Sigmoid colon (tissue), 7 donors: ENCODE results near the gene ATXN1. TPM values are rescaled to one million over a fixed set of nuclear protein-coding genes. Genes with fewer than 3 reads are reported as not detected.

ENCODE experiments used
- DNase-seq: peaks from one replicate; pipeline ENCODE4 v3.0.0-alpha.2; 2019
- H3K27ac ChIP-seq, 4 donors: fragments of 200-600 bp; sonication (generic); one replicate each; pipeline ENCODE4 v1.5.1; 2016 to 2019; ENCODE audit warnings: mild to moderate bottlenecking in 1 of 4
- H3K27me3 ChIP-seq, 3 donors: fragments of 200-600 bp; sonication (generic); one replicate each; pipeline ENCODE4 v1.5.1; 2019; ENCODE audit warnings: mild to moderate bottlenecking in 1 of 3
- H3K36me3 ChIP-seq, 4 donors: fragments of 200-600 bp; sonication (generic); one replicate each; pipeline ENCODE4 v1.5.1; 2016 to 2019
- H3K4me1 ChIP-seq, 4 donors: fragments of 200-600 bp; sonication (generic); one replicate each; pipeline ENCODE4 v1.5.1; 2017 to 2019
- H3K4me3 ChIP-seq, 4 donors: fragments of 200-600 bp; sonication (generic); one replicate each; pipeline ENCODE4 v1.5.1; 2017 to 2019; ENCODE audit warnings: mild to moderate bottlenecking in 2 of 4, moderate library complexity in 1 of 4
- H3K9me3 ChIP-seq, 4 donors: fragments of 200-600 bp in 3 of 4; sonication (generic) in 3 of 4; one replicate each; pipeline versions ENCODE4 v1.5.1 to v1.6.1; 2013 to 2019
- EP300 ChIP-seq, 4 donors: sonication (generic); formaldehyde crosslinking; IDR thresholded peaks; one replicate each; pipeline ENCODE4 v1.6.1; 2017; ENCODE audit warnings: antibody characterized with exemption in 4 of 4
- POLR2A ChIP-seq, 2 donors: fragments of 450-650 bp; IDR thresholded peaks; one replicate each; pipeline ENCODE4 v1.6.1; 2016; ENCODE audit warnings: antibody characterized with exemption in 2 of 2, mild to moderate bottlenecking in 2 of 2, moderate library complexity in 2 of 2
- POLR2AphosphoS5 ChIP-seq, 4 donors: sonication (generic); formaldehyde crosslinking; IDR thresholded peaks; one replicate each; pipeline ENCODE4 v1.6.1; 2017; ENCODE audit warnings: antibody characterized with exemption in 4 of 4
- WGBS, 2 donors: extraction: QIAGEN DNeasy Blood & Tissue Kit; methylation state at CpG; one replicate each; pipeline ENCODE4 v1.1.7; 2013; 5-methylcytosine and 5-hydroxymethylcytosine counted together
- intact Hi-C: fragments of 100-400 bp; cut with DNase I; formaldehyde crosslinking; loops from one replicate; pipeline ENCODE4 v1.15.1; 2023
- polyA plus RNA-seq, 3 donors: library from polyadenylated mRNA; stranded (reverse); fragments of 200-250 nt; gene quantifications; one replicate each; pipeline ENCODE4 v1.2.3, GENCODE V29; 2013
- total RNA-seq, 4 donors: library from RNA; depleted of rRNA; stranded (reverse); fragments of >200 nt; gene quantifications; one replicate each; pipeline ENCODE4 v1.1.0, GENCODE V29; 2016
- TF ChIP-seq, protein P1 (sequence below), 4 experiments: fragments of 450-650 bp in 3 of 4; fragments of 200-600 bp in 1 of 4; IDR thresholded peaks; one replicate each; pipeline ENCODE4 v1.5.1; 2016 to 2019; ENCODE audit warnings: antibody characterized with exemption in 4 of 4, mild to moderate bottlenecking in 3 of 4, moderate library complexity in 2 of 4
- donor health status: healthy with polysubstance abuse.
- donor health status: Bipolar disorder and iron deficiency.
- donor health status: healthy.

ATXN1 gene
- total and polyA plus RNA-seq, 7 donors = 4.8 to 95.3 (median 37.7) TPM

DNA sequence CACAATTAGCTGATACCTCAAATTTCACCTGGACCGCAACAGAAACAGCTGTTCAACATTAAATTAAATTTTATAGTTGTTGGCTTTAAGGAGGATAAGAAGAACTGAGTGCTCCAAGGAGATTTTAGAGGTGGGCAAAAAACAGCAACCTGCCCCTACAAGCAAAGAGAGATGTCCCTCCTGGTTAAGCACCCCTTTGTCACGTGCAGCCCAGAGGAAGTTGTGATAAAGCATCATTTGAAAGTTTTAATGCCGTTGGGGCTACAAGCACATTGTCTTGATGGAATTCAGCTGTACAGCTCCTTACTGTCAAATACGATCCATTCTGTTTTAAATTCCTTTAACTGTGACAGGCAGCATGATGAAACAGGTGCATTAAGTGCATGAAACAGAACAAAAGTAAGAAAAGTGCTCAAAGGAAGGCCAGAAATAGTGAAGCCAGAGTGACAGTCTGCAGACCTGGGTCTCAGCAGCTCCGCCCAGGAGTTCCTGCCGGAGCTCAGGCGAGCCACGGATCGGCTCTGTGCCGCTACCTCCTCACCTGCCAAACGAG, 327.8 kb downstream of the ATXN1 start:
- Histone ChIP-seq H3K27me3 (no peaks in the 10 kb centered on the region), H3K4me1 (peaks cover 0 to 51% (median 28%) of the 10 kb centered on the region in 4 donors), H3K9me3 (no peaks in the 10 kb centered on the region), H3K4me3 (no peak overlapping the region), H3K36me3 (no peaks in the 10 kb centered on the region), H3K27ac (no peak overlapping the region)
- no peak for DNase-seq
- intact Hi-C loops = no loop called here
- 89 to 93% methylated on average over 11 of the region's 11 CpGs for WGBS, 2 donors
- TF ChIP-seq, protein P1, sequence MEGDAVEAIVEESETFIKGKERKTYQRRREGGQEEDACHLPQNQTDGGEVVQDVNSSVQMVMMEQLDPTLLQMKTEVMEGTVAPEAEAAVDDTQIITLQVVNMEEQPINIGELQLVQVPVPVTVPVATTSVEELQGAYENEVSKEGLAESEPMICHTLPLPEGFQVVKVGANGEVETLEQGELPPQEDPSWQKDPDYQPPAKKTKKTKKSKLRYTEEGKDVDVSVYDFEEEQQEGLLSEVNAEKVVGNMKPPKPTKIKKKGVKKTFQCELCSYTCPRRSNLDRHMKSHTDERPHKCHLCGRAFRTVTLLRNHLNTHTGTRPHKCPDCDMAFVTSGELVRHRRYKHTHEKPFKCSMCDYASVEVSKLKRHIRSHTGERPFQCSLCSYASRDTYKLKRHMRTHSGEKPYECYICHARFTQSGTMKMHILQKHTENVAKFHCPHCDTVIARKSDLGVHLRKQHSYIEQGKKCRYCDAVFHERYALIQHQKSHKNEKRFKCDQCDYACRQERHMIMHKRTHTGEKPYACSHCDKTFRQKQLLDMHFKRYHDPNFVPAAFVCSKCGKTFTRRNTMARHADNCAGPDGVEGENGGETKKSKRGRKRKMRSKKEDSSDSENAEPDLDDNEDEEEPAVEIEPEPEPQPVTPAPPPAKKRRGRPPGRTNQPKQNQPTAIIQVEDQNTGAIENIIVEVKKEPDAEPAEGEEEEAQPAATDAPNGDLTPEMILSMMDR (IDR thresholded peaks at IDR 0.05) = no peak
- TF ChIP-seq POLR2A (IDR thresholded peaks at IDR 0.05) (no peak), POLR2AphosphoS5 (IDR thresholded peaks at IDR 0.05) (peak in 1 of 4 donors; percentile 14), EP300 (IDR thresholded peaks at IDR 0.05) (no peak)

DNA sequence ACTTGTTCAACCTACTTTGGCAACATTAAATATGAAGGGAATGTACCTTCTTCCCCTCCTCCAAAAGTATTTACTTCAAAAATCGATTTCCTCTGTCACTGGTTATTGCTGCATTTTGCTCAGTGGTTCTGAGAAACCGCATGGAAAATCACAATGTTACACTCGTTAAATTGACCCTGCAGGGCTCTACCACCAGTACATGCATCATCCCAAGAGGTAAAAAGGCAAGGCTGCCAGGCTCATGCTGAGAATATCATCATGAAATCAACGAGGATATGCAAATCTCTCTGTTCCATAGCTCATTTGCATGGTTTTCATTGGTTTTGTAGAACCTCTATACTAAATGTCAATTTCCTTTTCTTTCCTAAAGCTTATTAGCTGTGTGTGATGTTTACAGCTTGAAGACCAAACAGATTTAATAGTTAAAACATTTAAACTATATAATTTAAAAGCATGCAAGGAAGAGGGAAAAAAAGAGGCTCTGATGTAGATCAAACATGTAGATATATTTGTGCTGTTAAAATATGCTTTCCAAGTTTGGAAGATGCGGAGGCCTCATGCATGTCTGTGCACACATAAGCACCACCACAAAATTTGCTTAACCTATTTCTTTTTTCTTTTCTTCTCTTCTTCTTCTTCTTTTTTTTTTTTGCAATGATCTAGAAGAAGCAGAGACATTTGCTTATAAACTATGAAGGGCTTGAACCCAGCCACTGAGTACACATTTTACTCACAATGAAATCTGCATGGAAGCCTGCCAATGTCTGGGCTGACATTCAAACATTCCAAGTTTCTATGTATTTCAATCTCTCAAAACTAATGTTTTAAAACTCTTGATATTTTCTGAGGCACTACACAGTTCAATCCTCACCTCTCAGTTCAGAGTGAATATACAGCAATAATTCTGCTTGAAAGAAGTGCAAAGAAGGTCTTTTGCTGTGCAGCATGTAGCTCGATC, 328.9 kb downstream of the ATXN1 start:
- DNase-seq = no peak
- Histone ChIP-seq H3K4me1 (peaks cover 0 to 53% (median 24%) of the 10 kb centered on the region in 4 donors), H3K9me3 (no peaks in the 10 kb centered on the region), H3K4me3 (no peak overlapping the region), H3K27me3 (no peaks in the 10 kb centered on the region), H3K36me3 (no peaks in the 10 kb centered on the region), H3K27ac (no peak overlapping the region)
- TF ChIP-seq EP300 (IDR thresholded peaks at IDR 0.05) = no peak
- TF ChIP-seq, protein P1 (IDR thresholded peaks at IDR 0.05) = no peak
- intact Hi-C loops = no loop called here
- 68 to 78% methylated on average over 6 of the region's 6 CpGs for WGBS, 2 donors

DNA sequence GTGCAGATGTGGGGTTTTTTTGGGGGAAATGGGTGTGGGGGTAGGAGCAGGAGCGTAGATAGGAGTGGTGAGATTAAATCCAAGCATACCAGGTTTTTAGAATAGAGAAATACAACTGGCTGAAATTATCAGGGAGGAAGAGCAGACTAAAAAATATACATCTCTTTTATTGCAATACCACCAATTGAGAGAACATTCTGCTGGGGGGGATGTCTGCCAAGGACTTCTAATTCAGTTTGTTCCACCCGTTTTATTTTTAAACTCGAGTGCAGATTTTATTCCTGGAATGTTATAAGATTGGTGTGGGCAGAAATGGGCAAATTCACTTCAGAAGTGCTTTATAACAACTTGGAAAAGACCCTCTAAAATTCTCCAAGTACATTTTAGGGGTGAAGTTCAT, 330.2 kb downstream of the ATXN1 start:
- H3K27me3 ChIP-seq = no peaks in the 10 kb centered on the region
- H3K36me3 ChIP-seq = no peaks in the 10 kb centered on the region
- H3K27ac ChIP-seq = peak overlapping the region in 1 of 4 donors; percentile 4
- no peak overlapping the region for H3K4me3 ChIP-seq
- DNase-seq = no peak
- WGBS, 2 donors = 74 to 85% methylated on average over 3 of the region's 3 CpGs
- TF ChIP-seq, protein P1 (IDR thresholded peaks at IDR 0.05) = no peak
- TF ChIP-seq EP300 (IDR thresholded peaks at IDR 0.05) (no peak), POLR2A (IDR thresholded peaks at IDR 0.05) (no peak)
- intact Hi-C loops = no loop called here
- peaks cover 0 to 53% (median 24%) of the 10 kb centered on the region in 4 donors for H3K4me1 ChIP-seq
- H3K9me3 ChIP-seq = no peaks in the 10 kb centered on the region

DNA sequence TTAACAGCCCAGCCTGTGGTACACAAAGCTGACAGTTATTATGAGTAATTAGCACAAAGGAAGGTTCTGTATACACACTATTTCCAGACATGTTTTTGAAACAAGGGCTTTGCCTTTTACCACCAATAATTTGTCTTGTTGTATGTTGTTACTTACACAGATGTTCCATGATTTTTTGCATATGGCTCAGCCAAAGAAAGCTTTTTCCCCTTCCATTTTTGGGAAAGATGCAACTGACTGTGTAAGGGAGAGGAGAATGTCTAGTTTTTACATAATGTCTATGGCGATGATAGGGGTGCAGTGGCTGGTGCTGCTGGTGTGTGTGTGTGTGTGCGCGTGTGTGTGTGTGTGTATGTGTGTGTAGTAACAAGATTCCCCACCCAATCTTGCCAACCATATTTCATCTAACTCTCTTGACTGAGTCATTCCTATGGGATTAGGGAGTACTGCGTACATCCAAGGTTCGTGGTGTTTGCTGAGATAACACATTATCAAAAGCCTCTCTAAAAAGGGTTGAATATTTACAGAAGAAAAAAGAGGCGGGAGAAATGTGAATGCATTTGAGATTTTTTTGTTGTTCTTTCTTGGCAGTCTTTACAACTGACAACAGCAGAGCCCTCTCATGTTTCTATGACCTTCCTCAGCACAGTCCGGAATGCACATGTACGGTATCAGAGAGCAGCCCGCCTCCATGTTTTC, 330.7 kb downstream of the ATXN1 start:
- Histone ChIP-seq H3K36me3 (no peaks in the 10 kb centered on the region), H3K9me3 (no peaks in the 10 kb centered on the region), H3K4me3 (no peak overlapping the region), H3K4me1 (peaks cover 0 to 53% (median 24%) of the 10 kb centered on the region in 4 donors), H3K27me3 (no peaks in the 10 kb centered on the region), H3K27ac (peak overlapping the region in 1 of 4 donors; percentile 4)
- WGBS, 2 donors = 77 to 82% methylated on average over 9 of the region's 9 CpGs
- TF ChIP-seq POLR2AphosphoS5 (IDR thresholded peaks at IDR 0.05) (no peak), POLR2A (IDR thresholded peaks at IDR 0.05) (no peak), EP300 (IDR thresholded peaks at IDR 0.05) (no peak)
- TF ChIP-seq, protein P1 (IDR thresholded peaks at IDR 0.05) = no peak
- intact Hi-C loops = no loop called here
- DNase-seq = no peak
